ENCODE results near the gene FAF2.

Gene FAF2

DNA sequence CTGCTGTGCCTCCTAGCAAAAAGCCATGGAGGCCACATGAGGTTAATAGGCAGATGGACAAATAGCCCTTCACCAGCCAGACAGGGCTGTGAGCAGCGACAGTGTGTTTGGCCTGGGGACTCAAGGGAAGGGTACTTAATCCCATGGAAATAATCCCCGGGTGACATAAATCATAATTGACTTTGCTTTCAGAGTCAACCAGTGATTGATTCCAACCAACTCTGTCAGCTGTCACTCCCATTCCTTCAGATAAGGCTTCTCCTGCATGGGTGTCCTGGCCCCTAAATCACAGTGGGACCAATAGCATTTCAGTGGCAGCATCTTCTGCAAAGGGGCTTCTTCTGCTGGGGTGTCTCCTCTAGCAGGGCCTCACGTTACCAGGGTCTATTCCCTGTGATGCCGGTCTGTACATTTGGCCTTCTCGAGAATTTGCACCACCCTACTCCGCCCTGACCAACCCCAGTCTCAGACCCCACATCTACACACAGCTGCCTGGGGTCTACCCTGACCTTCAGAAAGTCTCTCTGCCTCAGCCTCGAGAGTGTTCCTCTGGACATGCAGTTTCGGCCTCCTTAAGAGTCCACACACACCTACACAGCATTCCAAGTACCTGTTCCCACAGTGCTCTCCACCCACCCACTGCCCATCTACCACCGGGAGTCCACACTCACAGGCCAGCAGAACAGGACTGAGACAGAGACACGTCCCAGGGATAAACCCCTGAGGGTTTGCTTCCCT, 35.5 kb upstream of the FAF2 start:
- Histone ChIP-seq H3K9me3 (no peaks in the 10 kb centered on the region), H3K27ac (no peak overlapping the region), H3K27me3 (no peaks in the 10 kb centered on the region), H3K4me3 (ENCODE audit: low read depth in 1 of 2, low read length in 1 of 2) (no peak overlapping the region), H3K36me3 (peaks cover 24% of the 10 kb centered on the region), H3K4me1 (ENCODE audit: control insufficient read depth in 1 of 2, insufficient read depth in 1 of 2, low read depth in 1 of 2, low read length in 1 of 2) (peaks cover 12% of the 10 kb centered on the region in 2 experiments)
- TF ChIP-seq, protein P1, sequence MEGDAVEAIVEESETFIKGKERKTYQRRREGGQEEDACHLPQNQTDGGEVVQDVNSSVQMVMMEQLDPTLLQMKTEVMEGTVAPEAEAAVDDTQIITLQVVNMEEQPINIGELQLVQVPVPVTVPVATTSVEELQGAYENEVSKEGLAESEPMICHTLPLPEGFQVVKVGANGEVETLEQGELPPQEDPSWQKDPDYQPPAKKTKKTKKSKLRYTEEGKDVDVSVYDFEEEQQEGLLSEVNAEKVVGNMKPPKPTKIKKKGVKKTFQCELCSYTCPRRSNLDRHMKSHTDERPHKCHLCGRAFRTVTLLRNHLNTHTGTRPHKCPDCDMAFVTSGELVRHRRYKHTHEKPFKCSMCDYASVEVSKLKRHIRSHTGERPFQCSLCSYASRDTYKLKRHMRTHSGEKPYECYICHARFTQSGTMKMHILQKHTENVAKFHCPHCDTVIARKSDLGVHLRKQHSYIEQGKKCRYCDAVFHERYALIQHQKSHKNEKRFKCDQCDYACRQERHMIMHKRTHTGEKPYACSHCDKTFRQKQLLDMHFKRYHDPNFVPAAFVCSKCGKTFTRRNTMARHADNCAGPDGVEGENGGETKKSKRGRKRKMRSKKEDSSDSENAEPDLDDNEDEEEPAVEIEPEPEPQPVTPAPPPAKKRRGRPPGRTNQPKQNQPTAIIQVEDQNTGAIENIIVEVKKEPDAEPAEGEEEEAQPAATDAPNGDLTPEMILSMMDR (IDR thresholded peaks at IDR 0.05), result no peak

DNA sequence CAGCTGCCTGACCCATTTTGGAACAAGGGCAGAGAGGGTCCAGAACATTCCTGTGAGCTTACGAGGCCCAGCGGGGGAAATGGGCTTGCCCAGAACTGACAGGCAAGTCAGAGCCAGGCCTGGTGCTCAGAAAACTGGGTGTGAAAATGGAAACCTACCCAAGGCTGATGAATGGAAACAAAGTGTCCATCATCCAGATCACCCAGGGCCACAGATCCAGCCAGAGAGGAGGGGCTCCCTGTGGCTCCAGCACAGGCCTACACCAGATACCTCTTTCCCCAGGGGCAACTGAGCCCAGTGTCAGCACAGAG, 35.0 kb upstream of the FAF2 start:
- TF ChIP-seq, protein P1 (IDR thresholded peaks at IDR 0.05), result no peak
- Histone ChIP-seq H3K27me3 (no peaks in the 10 kb centered on the region), H3K9me3 (no peaks in the 10 kb centered on the region), H3K27ac (no peak overlapping the region), H3K36me3 (peaks cover 19% of the 10 kb centered on the region), H3K4me1 (ENCODE audit: control insufficient read depth in 1 of 2, insufficient read depth in 1 of 2, low read depth in 1 of 2, low read length in 1 of 2) (peaks cover 12% of the 10 kb centered on the region in 2 experiments), H3K4me3 (ENCODE audit: low read depth in 1 of 2, low read length in 1 of 2) (no peak overlapping the region)

DNA sequence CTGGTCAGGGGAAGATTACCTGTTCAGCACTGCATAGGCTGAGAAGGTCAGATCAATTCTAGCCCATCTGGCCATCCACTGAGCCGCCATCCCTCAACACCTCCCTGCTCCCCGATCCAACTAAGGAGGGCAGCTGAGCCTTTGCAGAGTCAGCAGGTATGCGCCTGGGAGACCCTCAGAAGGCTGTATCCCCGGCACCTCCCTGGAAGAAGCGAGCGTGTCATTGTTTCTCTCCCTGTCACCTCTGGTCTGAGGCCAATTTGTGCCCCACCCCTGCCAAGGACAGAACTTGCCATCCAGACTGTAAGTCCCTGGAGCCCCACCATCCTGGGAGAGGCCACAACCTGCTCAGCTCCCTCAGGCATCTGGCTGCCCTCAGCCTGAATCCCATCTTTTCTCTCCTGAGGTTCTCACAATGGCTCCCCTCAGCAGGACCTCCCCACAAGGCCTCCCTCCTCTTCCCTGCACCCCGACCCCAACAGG, 34.4 kb upstream of the FAF2 start:
- Histone ChIP-seq H3K36me3 (peaks cover 13% of the 10 kb centered on the region), H3K4me1 (ENCODE audit: control insufficient read depth in 1 of 2, insufficient read depth in 1 of 2, low read depth in 1 of 2, low read length in 1 of 2) (peaks cover 12% of the 10 kb centered on the region in 2 experiments), H3K4me3 (ENCODE audit: low read depth in 1 of 2, low read length in 1 of 2) (no peak overlapping the region), H3K27me3 (no peaks in the 10 kb centered on the region), H3K27ac (no peak overlapping the region), H3K9me3 (no peaks in the 10 kb centered on the region)
- TF ChIP-seq, protein P1 (IDR thresholded peaks at IDR 0.05), result no peak

DNA sequence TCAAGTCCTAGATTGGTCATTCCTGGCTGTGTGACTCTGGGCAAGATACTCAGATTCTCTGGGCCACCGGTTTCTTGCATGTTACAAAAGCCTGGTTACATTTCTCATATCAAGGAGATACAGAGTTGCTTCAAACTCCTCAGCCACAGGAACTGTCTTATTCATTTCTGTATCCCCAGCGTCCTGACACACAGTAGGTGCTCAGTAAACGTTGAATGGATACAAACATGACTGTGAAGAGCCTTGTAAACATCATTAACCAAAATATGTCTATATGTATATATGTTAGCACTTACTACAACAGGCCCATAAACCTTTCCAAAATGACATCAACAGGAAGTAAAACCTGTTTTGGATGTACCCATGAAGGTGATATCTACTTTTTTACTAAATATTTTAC, 33.5 kb upstream of the FAF2 start:
- Histone ChIP-seq H3K9me3 (no peaks in the 10 kb centered on the region), H3K36me3 (peaks cover 6% of the 10 kb centered on the region), H3K4me1 (ENCODE audit: control insufficient read depth in 1 of 2, insufficient read depth in 1 of 2, low read depth in 1 of 2, low read length in 1 of 2) (peaks cover 12% of the 10 kb centered on the region in 2 experiments), H3K27ac (peak overlapping the region; percentile 20), H3K4me3 (ENCODE audit: low read depth in 1 of 2, low read length in 1 of 2) (no peak overlapping the region), H3K27me3 (no peaks in the 10 kb centered on the region)
- TF ChIP-seq, protein P1 (IDR thresholded peaks at IDR 0.05), result no peak

DNA sequence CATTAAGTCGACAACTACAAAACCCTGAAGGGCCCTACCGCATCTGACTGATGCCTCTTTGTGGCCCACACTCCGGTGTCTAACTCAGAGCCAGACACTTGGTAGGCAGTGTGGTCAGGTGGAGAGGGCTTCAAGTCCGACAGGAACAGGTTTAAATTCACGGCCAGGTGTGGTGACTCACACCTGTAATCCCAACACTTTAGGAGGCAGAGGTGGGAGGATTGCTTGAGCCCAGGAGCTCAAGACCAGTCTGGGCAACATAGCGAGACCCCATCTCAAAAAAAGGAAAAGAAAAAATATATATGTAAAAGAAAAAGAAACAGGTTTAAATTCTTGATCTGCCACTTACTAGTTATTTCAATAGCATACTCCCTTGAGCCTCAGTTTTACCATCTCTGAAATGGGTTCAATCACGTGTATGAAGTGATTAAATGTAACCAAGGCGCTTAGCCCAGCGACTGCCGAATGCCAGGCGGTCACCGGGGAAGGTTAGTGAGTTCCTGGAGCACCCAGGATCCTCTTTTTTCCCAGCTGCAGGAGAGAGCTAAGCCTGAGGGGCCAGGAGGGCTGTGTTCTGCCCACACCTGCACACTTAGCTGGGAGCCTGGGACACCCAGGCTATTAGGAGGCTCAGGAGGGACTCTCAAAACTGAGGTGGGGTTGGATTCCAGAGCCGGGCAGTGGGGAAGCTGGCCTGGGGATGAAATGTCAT, 32.8 kb upstream of the FAF2 start:
- Histone ChIP-seq H3K36me3 (no peaks in the 10 kb centered on the region), H3K9me3 (no peaks in the 10 kb centered on the region), H3K27me3 (no peaks in the 10 kb centered on the region), H3K4me3 (ENCODE audit: low read depth in 1 of 2, low read length in 1 of 2) (peak overlapping the region; percentile 71 to 84), H3K4me1 (ENCODE audit: control insufficient read depth in 1 of 2, insufficient read depth in 1 of 2, low read depth in 1 of 2, low read length in 1 of 2) (peaks cover 12% of the 10 kb centered on the region in 2 experiments), H3K27ac (peak overlapping the region; percentile 92)
- TF ChIP-seq, protein P1 (IDR thresholded peaks at IDR 0.05), result no peak
